Measurements from ENCODE around the gene GAL.

The GAL gene

GRCh38 chr11:68659158-68659921 is 25.0 kb upstream of the GAL start:
- peak; percentile 35 for DNase-seq

GRCh38 chr11:68660066-68660810 is 24.1 kb upstream of the GAL start:
- no peak for DNase-seq

GRCh38 chr11:68661014-68661413 is 23.3 kb upstream of the GAL start:
- no peak for DNase-seq

GRCh38 chr11:68661697-68662603 is 22.4 kb upstream of the GAL start:
- DNase-seq: no peak

GRCh38 chr11:68663482-68664010 is 20.8 kb upstream of the GAL start:
- DNase-seq: no peak

GRCh38 chr11:68664141-68664540 is 20.2 kb upstream of the GAL start:
- DNase-seq: no peak

GRCh38 chr11:68664906-68665305 is 19.4 kb upstream of the GAL start:
- DNase-seq: no peak

- no peak for DNase-seq
These were observed 18.9 kb upstream of the GAL start for GRCh38 chr11:68665436-68665835.

- no peak for DNase-seq
These were observed 17.5 kb upstream of the GAL start for GRCh38 chr11:68666849-68667248.

GRCh38 chr11:68667511-68668500 is 16.5 kb upstream of the GAL start:
- no peak for DNase-seq

GRCh38 chr11:68669301-68670090 is 14.8 kb upstream of the GAL start:
- no peak for DNase-seq

- DNase-seq: no peak
These were observed 13.9 kb upstream of the GAL start for GRCh38 chr11:68670208-68670992.

GRCh38 chr11:68673306-68673945 is 10.9 kb upstream of the GAL start:
- no peak for DNase-seq

GRCh38 chr11:68673991-68674390 is 10.4 kb upstream of the GAL start:
- DNase-seq: no peak

GRCh38 chr11:68674461-68674860 is 9.9 kb upstream of the GAL start:
- DNase-seq: no peak

GRCh38 chr11:68677432-68677831 is 6.9 kb upstream of the GAL start:
- DNase-seq: no peak

GRCh38 chr11:68678031-68678441 is 6.3 kb upstream of the GAL start:
- DNase-seq: no peak

GRCh38 chr11:68680541-68681231 is 3.7 kb upstream of the GAL start:
- DNase-seq: no peak

- DNase-seq: no peak
These were observed 1.8 kb upstream of the GAL start for GRCh38 chr11:68682531-68682961.

All from hematopoietic multipotent progenitor cell treated with erythropoietin and hydrocortisone succinate and interleukin-3 and kit ligand, for 8 days (in vitro differentiated cells).